K562 (cell line): ENCODE data around the gene DENND5B. TPM values are rescaled to one million over a fixed set of nuclear protein-coding genes. Genes with fewer than 3 reads are reported as not detected.

Experiments used
- ATAC-seq: fragments of 200-7000 bp; cut with Tn5 transposase; 3 replicates; pipeline ENCODE4 v1.9.1; 2020; ENCODE audit warnings: moderate library complexity
- BruUV-seq: library from RNA; stranded (reverse); fragments of 400-500 nt; replicated peaks from 2 replicates; lab custom pipeline; 2021; lab: Mats Ljungman, UMichigan
- CTCF ChIA-PET: fragments of 300-600 bp; formaldehyde crosslinking; extraction: SDS; loops from one replicate; lab custom pipeline; 2021; ENCODE audit warnings: low intra/inter-chr PET ratio; lab: Yijun Ruan, JAX
- POLR2A ChIA-PET: fragments of 300-600, 350-650 bp; sonication (Branson Sonifier 250); formaldehyde crosslinking; extraction: SDS; loops from one replicate; lab custom pipeline; 2021; ENCODE audit warnings: antibody characterized with exemption, inconsistent platforms; lab: Yijun Ruan, JAX
- DNase-seq, 4 experiments: peaks; one replicate each; pipeline versions ENCODE4 v3.0.0 to v3.0.0-alpha.2; 2011 to 2018; ENCODE audit warnings: low spot score in 3 of 4, mixed read lengths in 3 of 4; ENCODE audit errors: extremely low read depth in 1 of 4
- FAIRE-seq: peaks from 2 replicates; lab custom pipeline; 2011; peaks lifted over from hg19 to GRCh38; lab: Jason Lieb, UNC
- H2AFZ ChIP-seq: 2 replicates; pipeline ENCODE4 v1.6.0; 2011; ENCODE audit warnings: low read depth, low read length, control low read depth, inconsistent platforms
- H3K27ac ChIP-seq: fragments of 200-600 bp; 3 replicates; pipeline ENCODE4 v1.8.0; 2011; ENCODE audit warnings: low read depth, mild to moderate bottlenecking, control low read depth, inconsistent platforms, low read length, moderate library complexity, mixed read lengths; ENCODE audit errors: extremely low read depth
- H3K27me3 ChIP-seq, 2 experiments: fragments of 300-600 bp in 1 of 2; 2 replicates in 1 of 2; 3 replicates in 1 of 2; pipeline versions ENCODE4 v1.6.0 to v1.8.0; 2011; ENCODE audit warnings: inconsistent platforms in 2 of 2, low read length in 2 of 2, mild to moderate bottlenecking in 1 of 2, mixed read lengths in 1 of 2, moderate library complexity in 1 of 2; ENCODE audit not compliant: control insufficient read depth in 2 of 2, insufficient read depth in 2 of 2
- H3K36me3 ChIP-seq: fragments of 300-600 bp; 3 replicates; pipeline ENCODE4 v1.8.0; 2011; ENCODE audit warnings: mild to moderate bottlenecking, low read length, inconsistent platforms; ENCODE audit not compliant: control insufficient read depth, insufficient read depth
- H3K4me1 ChIP-seq, 2 experiments: fragments of 200-600 bp in 1 of 2; replicated peaks in 1 of 2; 2 replicates in 1 of 2; 3 replicates in 1 of 2; pipeline versions ENCODE4 v1.5.1 to v1.8.0; 2011; ENCODE audit warnings: inconsistent platforms in 2 of 2, low read length in 2 of 2, mild to moderate bottlenecking in 1 of 2, mixed read lengths in 1 of 2, moderate library complexity in 1 of 2; ENCODE audit not compliant: control insufficient read depth in 2 of 2, insufficient read depth in 2 of 2
- H3K4me2 ChIP-seq: 2 replicates; pipeline ENCODE4 v1.6.1; 2011; ENCODE audit warnings: low read length, control low read depth, inconsistent platforms, mixed read lengths; ENCODE audit not compliant: insufficient read depth
- H3K4me3 ChIP-seq: fragments of 200-600 bp; sonication (generic), shearing (Covaris generic); 2 replicates; pipeline ENCODE4 v1.5.1; 2016; ENCODE audit warnings: control low read depth, inconsistent platforms
- H3K79me2 ChIP-seq: fragments of 200-600 bp; 3 replicates; pipeline ENCODE4 v1.8.0; 2011; ENCODE audit warnings: low read length, inconsistent platforms; ENCODE audit not compliant: control insufficient read depth, insufficient read depth
- H3K9ac ChIP-seq, 2 experiments: 2 replicates each; pipeline versions ENCODE4 v1.6.0 to v1.6.1; 2011; ENCODE audit warnings: low read depth in 2 of 2, low read length in 2 of 2, control low read depth in 1 of 2, inconsistent platforms in 1 of 2, mild to moderate bottlenecking in 1 of 2, mixed read lengths in 1 of 2; ENCODE audit not compliant: insufficient read depth in 1 of 2
- H3K9me1 ChIP-seq: one replicate; pipeline ENCODE4 v1.6.0; 2011; ENCODE audit warnings: inconsistent platforms, mild to moderate bottlenecking, low read length, moderate library complexity; ENCODE audit not compliant: control insufficient read depth, insufficient read depth
- H3K9me3 ChIP-seq: replicated peaks from 2 replicates; pipeline ENCODE4 v1.5.1; 2011; ENCODE audit warnings: low read depth, low read length, inconsistent platforms; ENCODE audit not compliant: control insufficient read depth, insufficient read depth
- H4K20me1 ChIP-seq: replicated peaks from 2 replicates; pipeline ENCODE4 v1.6.1; 2011; ENCODE audit warnings: low read length, inconsistent platforms, mixed read lengths; ENCODE audit not compliant: control insufficient read depth, insufficient read depth
- BHLHE40 ChIP-seq: IDR thresholded peaks from 2 replicates; pipeline ENCODE4 v1.6.1; 2011; ENCODE audit warnings: low read length, improper control_type of control experiment
- MECOM ChIP-seq: fragments of 250-450 bp; sonication (Bioruptor Pico); IDR thresholded peaks from 2 replicates; pipeline ENCODE4 v1.8.0; 2022; ENCODE audit warnings: inconsistent platforms
- RAD51 ChIP-seq: fragments of 450-650 bp; IDR thresholded peaks from 2 replicates; pipeline ENCODE4 v1.7.1; 2016; ENCODE audit warnings: low read depth, mild to moderate bottlenecking, borderline replicate concordance
- SPI1 ChIP-seq: IDR thresholded peaks from 2 replicates; pipeline ENCODE4 v1.6.1; 2011; ENCODE audit warnings: low read depth, low read length, control low read depth, borderline replicate concordance
- TFE3 ChIP-seq: fragments of 450-650 bp; formaldehyde crosslinking; IDR thresholded peaks from 2 replicates; pipeline ENCODE4 v1.4.0; 2020; ENCODE audit warnings: mild to moderate bottlenecking, mixed read lengths
- WGBS: fragments of 100-300 bp; shearing (Covaris generic); methylation state at CpG from one replicate; pipeline ENCODE4 v1.1.6; 2016; ENCODE audit warnings: low coverage, mixed read lengths; ENCODE audit not compliant: insufficient coverage; ENCODE audit errors: missing lambda C conversion rate; 5-methylcytosine and 5-hydroxymethylcytosine counted together
- in situ Hi-C: fragments of 300-500 bp; cut with MboI; formaldehyde crosslinking; loops from 4 replicates; pipeline ENCODE4 v1.15.0; 2018; ENCODE audit warnings: inconsistent platforms, mixed read lengths
- intact Hi-C: fragments of 100-400 bp; cut with micrococcal nuclease; formaldehyde crosslinking; loops from 2 replicates; pipeline ENCODE4 v1.14.2; 2022
- polyA plus RNA-seq, 8 experiments: library from polyadenylated mRNA; depleted of rRNA in 4 of 8; stranded (reverse) in 5 of 8; unstranded in 3 of 8; fragments of >200 nt; fragmentation: Nextera tagmentation in 2 of 8; fragmentation: Illumina TruSeq in 1 of 8; extraction: Ambion mirVana in 2 of 8; extraction: Trizol in 1 of 8; gene quantifications; 2 replicates each; pipeline versions ENCODE4 v1.2.1 to v1.2.3, GENCODE V29; 2011 to 2014; ENCODE audit warnings: inconsistent platforms in 1 of 8, missing spikeins in 1 of 8
- total RNA-seq, 7 experiments: library from RNA; depleted of rRNA in 6 of 7; stranded (reverse); fragments of >200 nt in 6 of 7; fragmentation: Illumina TruSeq in 2 of 7; extraction: Trizol in 2 of 7; gene quantifications; 2 replicates each; pipeline versions ENCODE4 v1.2.1 to v1.2.3, GENCODE V29; 2011 to 2021; ENCODE audit warnings: low replicate concordance in 1 of 7
- TF ChIP-seq, protein P1 (sequence below): sonication (generic); formaldehyde crosslinking; IDR thresholded peaks from 2 replicates; pipeline ENCODE4 v1.5.0; 2020; ENCODE audit warnings: missing genetic modification reagents

Gene DENND5B
- total and polyA plus RNA-seq, 9 of the 15 experiments (the other 6 are each of a cell fraction or from before 2014, with no cell fraction given): 0.99 to 6.0 (median 3.6) TPM

GRCh38 chr12:31343139-31343538 is 247.8 kb downstream of the DENND5B start:
- DNase-seq (no peak), ATAC-seq (no peak), FAIRE-seq (no peak)
- peaks cover 17 to 33% of the 10 kb centered on the region in 2 experiments for H3K27me3 ChIP-seq
- no TSS peak for BruUV-seq
- H3K36me3 ChIP-seq: no peaks in the 10 kb centered on the region
- no peak overlapping the region for H3K4me2 ChIP-seq
- in situ Hi-C loops (no loop called here), intact Hi-C loops (no loop called here)
- no peaks in the 10 kb centered on the region for H4K20me1 ChIP-seq
- no peak overlapping the region for H3K27ac ChIP-seq
- WGBS: 8% methylated on average over 8 of the region's 8 CpGs
- H3K9me3 ChIP-seq: no peaks in the 10 kb centered on the region
- H3K9me1 ChIP-seq: no peaks in the 10 kb centered on the region
- POLR2A ChIA-PET: interaction anchor here (0.9 kb wide), 1 partner anchor 12 kb away, joined by 3 read pairs; no protein-coding TSS in a partner anchor
- peak; percentile 59 for TF ChIP-seq RAD51
- peak; percentile 52 for TF ChIP-seq TFE3 (CRISPR knock-in tag)
- TF ChIP-seq, protein P1, sequence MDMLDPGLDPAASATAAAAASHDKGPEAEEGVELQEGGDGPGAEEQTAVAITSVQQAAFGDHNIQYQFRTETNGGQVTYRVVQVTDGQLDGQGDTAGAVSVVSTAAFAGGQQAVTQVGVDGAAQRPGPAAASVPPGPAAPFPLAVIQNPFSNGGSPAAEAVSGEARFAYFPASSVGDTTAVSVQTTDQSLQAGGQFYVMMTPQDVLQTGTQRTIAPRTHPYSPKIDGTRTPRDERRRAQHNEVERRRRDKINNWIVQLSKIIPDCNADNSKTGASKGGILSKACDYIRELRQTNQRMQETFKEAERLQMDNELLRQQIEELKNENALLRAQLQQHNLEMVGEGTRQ (CRISPR knock-in tag): peak; percentile 73
- peak; percentile 66 for TF ChIP-seq BHLHE40
- TF ChIP-seq SPI1: 0 out of 2 replicates have a peak, but pooled peaks have one; percentile 11
- TF ChIP-seq MECOM: no peak
- TF ChIP-seq, all 486 proteins: peak for 5
- H3K9ac ChIP-seq: no peak overlapping the region
- no peak overlapping the region for H2AFZ ChIP-seq
- H3K79me2 ChIP-seq: no peaks in the 10 kb centered on the region
- no peaks in the 10 kb centered on the region; a peak in 1 of 5 replicates for H3K4me1 ChIP-seq
- CTCF ChIA-PET: no interaction called here
- H3K4me3 ChIP-seq: no peak overlapping the region
